Caco-2 (cell line): ENCODE data around the gene ZC3H18. TPM values are rescaled to one million over a fixed set of nuclear protein-coding genes. Genes with fewer than 3 reads are reported as not detected.

Source experiments
- BruUV-seq: library from RNA; stranded (reverse); fragments of 400-500 nt; replicated peaks from 2 replicates; lab custom pipeline; 2021; lab: Mats Ljungman, UMichigan
- CTCF ChIA-PET: fragments of 300-600 bp; sonication (Branson Sonifier 250); formaldehyde crosslinking; loops from one replicate; lab custom pipeline; 2022; ENCODE audit warnings: antibody characterized with exemption; lab: Charles Lee
- POLR2A ChIA-PET: fragments of 300-600 bp; sonication (Branson Sonifier 250); formaldehyde crosslinking; loops from one replicate; lab custom pipeline; 2022; ENCODE audit warnings: antibody characterized with exemption; lab: Charles Lee
- DNase-seq, 2 experiments: peaks; one replicate each; pipeline versions ENCODE4 v3.0.0 to v3.0.0-alpha.2; 2020 to 2022
- H3K27me3 ChIP-seq: replicated peaks from 2 replicates; pipeline ENCODE4 v1.6.0; 2011; ENCODE audit warnings: low read length; ENCODE audit not compliant: control insufficient read depth, insufficient read depth
- H3K36me3 ChIP-seq: 2 replicates; pipeline ENCODE4 v1.5.1; 2011; ENCODE audit warnings: low read length; ENCODE audit not compliant: control insufficient read depth, insufficient read depth
- H3K4me1 ChIP-seq: fragments of 250-450 bp; sonication (Bioruptor Pico); 2 replicates; pipeline ENCODE4 v1.5.1; 2020; ENCODE audit warnings: mild to moderate bottlenecking
- H3K4me3 ChIP-seq: 2 replicates; pipeline ENCODE4 v1.5.1; 2011; ENCODE audit warnings: low read depth, mild to moderate bottlenecking, control low read depth, low read length
- H3K9me3 ChIP-seq: fragments of 250-450 bp; sonication (Bioruptor Pico); 2 replicates; pipeline ENCODE4 v1.5.1; 2020; ENCODE audit warnings: mild to moderate bottlenecking, moderate library complexity
- H3K27ac Mint-ChIP-seq: one replicate; pipeline ENCODE4 v1.8.0; 2022; ENCODE audit warnings: mixed read lengths; ENCODE audit not compliant: unreplicated experiment
- H3K27me3 Mint-ChIP-seq: one replicate; pipeline ENCODE4 v1.8.0; 2022; ENCODE audit warnings: mixed read lengths; ENCODE audit not compliant: insufficient read depth, unreplicated experiment
- H3K36me3 Mint-ChIP-seq: one replicate; pipeline ENCODE4 v1.8.0; 2022; ENCODE audit warnings: mild to moderate bottlenecking, mixed read lengths; ENCODE audit not compliant: insufficient read depth, unreplicated experiment
- H3K4me1 Mint-ChIP-seq: one replicate; pipeline ENCODE4 v1.8.0; 2022; ENCODE audit warnings: low read depth, mixed read lengths; ENCODE audit not compliant: unreplicated experiment
- H3K4me3 Mint-ChIP-seq: one replicate; pipeline ENCODE4 v1.8.0; 2022; ENCODE audit warnings: mild to moderate bottlenecking, moderate library complexity, mixed read lengths; ENCODE audit not compliant: unreplicated experiment
- H3K9me3 Mint-ChIP-seq: one replicate; pipeline ENCODE4 v1.8.0; 2022; ENCODE audit warnings: mixed read lengths; ENCODE audit not compliant: unreplicated experiment
- intact Hi-C: fragments of 100-400 bp; cut with micrococcal nuclease; formaldehyde crosslinking; loops from one replicate; pipeline ENCODE4 v1.10.0; 2022; ENCODE audit not compliant: unreplicated experiment
- total RNA-seq: library from RNA; stranded (reverse); gene quantifications from 2 replicates; pipeline ENCODE4 v1.2.3, GENCODE V29; 2022
- TF ChIP-seq, protein P1 (sequence below), 2 experiments: fragments of 200-600 bp in 1 of 2; IDR thresholded peaks; 1 replicate in 1 of 2; 2 replicates in 1 of 2; pipeline versions ENCODE4 v1.5.1 to v1.8.0; 2011 to 2022; ENCODE audit warnings: antibody characterized with exemption in 1 of 2, control low read depth in 1 of 2, inconsistent platforms in 1 of 2, low read depth in 1 of 2, low read length in 1 of 2, mild to moderate bottlenecking in 1 of 2, moderate library complexity in 1 of 2; ENCODE audit not compliant: insufficient read depth in 1 of 2, severe bottlenecking in 1 of 2, unreplicated experiment in 1 of 2

ZC3H18 gene
- total RNA-seq, 1 experiment from 2014 or later = 82.0 TPM

DNA sequence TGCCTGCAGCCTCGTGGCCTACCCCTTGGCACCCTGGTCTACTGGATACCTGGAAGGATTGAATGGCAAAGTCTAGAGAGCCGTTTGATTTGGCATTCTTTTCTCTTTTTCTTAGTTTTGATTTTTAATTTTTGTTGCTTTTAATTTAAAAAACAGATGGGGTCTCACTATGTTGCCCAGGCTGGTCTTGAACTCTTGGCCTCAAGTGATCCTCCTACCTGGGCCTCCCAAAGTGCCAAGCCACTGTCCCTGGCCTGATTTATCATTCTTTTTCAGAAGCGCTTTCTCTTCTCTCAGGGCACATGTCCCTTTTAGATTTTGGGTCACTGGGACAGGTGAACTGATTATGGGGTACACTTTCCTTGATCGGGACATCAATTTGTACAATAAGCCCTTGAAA, 10.8 kb downstream of the ZC3H18 start:
- H3K36me3 ChIP-seq = peaks cover 12% of the 10 kb centered on the region
- H3K4me3 Mint-ChIP-seq = no peak overlapping the region
- POLR2A ChIA-PET = no interaction called here

DNA sequence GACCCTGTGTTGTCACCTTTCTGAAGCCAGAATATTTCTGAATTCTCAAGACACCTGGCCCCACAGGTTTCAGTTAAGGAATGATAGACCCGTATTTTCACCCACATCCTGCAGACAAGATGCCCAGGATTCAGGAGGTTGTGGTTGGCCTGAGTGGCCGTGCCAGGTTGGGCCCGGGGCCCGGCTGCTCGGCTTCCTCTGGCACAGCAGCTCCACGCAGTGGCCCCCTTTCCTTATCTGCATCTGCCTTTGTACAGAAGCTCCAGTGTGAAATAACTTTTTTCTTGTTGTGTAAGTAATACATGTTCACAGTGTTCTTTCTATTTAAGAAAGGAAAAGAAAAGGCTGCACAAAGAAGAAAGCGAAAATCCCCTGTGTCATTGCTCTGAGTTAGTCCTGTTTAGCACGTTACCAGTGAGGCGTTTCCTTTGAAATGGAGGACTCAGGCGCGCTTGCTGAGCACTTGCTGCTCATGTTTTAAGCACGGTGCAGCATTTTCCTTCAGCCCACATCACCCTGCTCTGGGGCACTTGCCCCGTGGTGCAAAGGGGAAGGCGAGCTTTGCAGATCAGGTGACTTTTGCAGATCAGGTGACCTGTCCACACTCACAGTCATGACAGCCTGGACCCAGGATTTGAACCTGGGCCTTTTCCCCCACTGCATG, 12.8 kb downstream of the ZC3H18 start:
- H3K4me3 ChIP-seq = no peak overlapping the region
- peaks cover 12% of the 10 kb centered on the region for H3K36me3 ChIP-seq
- H3K9me3 ChIP-seq = no peaks in the 10 kb centered on the region
- peaks cover 42% of the 10 kb centered on the region for H3K36me3 Mint-ChIP-seq
- TF ChIP-seq, protein P1, sequence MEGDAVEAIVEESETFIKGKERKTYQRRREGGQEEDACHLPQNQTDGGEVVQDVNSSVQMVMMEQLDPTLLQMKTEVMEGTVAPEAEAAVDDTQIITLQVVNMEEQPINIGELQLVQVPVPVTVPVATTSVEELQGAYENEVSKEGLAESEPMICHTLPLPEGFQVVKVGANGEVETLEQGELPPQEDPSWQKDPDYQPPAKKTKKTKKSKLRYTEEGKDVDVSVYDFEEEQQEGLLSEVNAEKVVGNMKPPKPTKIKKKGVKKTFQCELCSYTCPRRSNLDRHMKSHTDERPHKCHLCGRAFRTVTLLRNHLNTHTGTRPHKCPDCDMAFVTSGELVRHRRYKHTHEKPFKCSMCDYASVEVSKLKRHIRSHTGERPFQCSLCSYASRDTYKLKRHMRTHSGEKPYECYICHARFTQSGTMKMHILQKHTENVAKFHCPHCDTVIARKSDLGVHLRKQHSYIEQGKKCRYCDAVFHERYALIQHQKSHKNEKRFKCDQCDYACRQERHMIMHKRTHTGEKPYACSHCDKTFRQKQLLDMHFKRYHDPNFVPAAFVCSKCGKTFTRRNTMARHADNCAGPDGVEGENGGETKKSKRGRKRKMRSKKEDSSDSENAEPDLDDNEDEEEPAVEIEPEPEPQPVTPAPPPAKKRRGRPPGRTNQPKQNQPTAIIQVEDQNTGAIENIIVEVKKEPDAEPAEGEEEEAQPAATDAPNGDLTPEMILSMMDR (IDR thresholded peaks at IDR 0.05; ENCODE audit: insufficient read depth in 1 of 2, low read depth in 1 of 2, low read length in 1 of 2, severe bottlenecking in 1 of 2, unreplicated experiment in 1 of 2) = no peak
- intact Hi-C loops = no loop called here
- no peak overlapping the region for H3K4me3 Mint-ChIP-seq
- no TSS peak for BruUV-seq
- no peak for DNase-seq
- H3K27me3 ChIP-seq = no peaks in the 10 kb centered on the region
- ChIA-PET CTCF (no interaction called here), POLR2A (no interaction called here)
- no peak overlapping the region for H3K27ac Mint-ChIP-seq
- H3K9me3 Mint-ChIP-seq = no peaks in the 10 kb centered on the region
- H3K4me1 Mint-ChIP-seq = no peaks in the 10 kb centered on the region
- no peaks in the 10 kb centered on the region for H3K4me1 ChIP-seq
- H3K27me3 Mint-ChIP-seq = no peaks in the 10 kb centered on the region

More for the DNA sequence above, 10.8 kb downstream of the ZC3H18 start:
- H3K9me3 ChIP-seq = no peaks in the 10 kb centered on the region
- H3K4me3 ChIP-seq = no peak overlapping the region
- intact Hi-C loops = no loop called here
- BruUV-seq = no TSS peak
- Mint-ChIP-seq H3K27me3 (no peaks in the 10 kb centered on the region), H3K9me3 (no peaks in the 10 kb centered on the region), H3K4me1 (no peaks in the 10 kb centered on the region), H3K27ac (no peak overlapping the region), H3K36me3 (peaks cover 50% of the 10 kb centered on the region)
- DNase-seq = no peak
- no peaks in the 10 kb centered on the region for H3K27me3 ChIP-seq
- H3K4me1 ChIP-seq = no peaks in the 10 kb centered on the region
- CTCF ChIA-PET = no interaction called here
- TF ChIP-seq, protein P1 (IDR thresholded peaks at IDR 0.05; ENCODE audit: insufficient read depth in 1 of 2, low read depth in 1 of 2, low read length in 1 of 2, severe bottlenecking in 1 of 2, unreplicated experiment in 1 of 2) = no peak

DNA sequence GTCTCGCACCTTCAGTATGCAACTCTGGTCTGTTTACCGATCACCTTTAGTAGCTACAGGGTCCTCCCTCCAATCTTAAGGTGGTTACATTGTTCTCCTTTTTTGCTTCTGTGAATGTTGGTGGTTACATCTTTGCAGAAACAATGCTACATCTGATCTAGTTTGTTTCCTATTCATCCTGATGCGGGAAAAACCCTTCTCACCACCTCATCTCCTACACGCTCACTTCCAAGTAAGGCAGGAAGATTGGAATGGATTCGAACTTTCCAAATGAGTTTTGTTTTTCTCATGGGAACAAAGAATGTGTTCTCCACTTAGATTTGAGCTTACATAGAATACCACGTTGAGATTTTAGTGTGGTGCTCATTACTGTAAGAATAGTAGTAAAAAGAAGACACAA, 14.5 kb downstream of the ZC3H18 start:
- ChIA-PET POLR2A (interaction anchor here (1.8 kb wide), 1 partner anchor 15 kb away, joined by 5 read pairs; the partner anchor contains the start of gene ZC3H18), CTCF (no interaction called here)
- TF ChIP-seq, protein P1 (IDR thresholded peaks at IDR 0.05; ENCODE audit: insufficient read depth in 1 of 2, low read depth in 1 of 2, low read length in 1 of 2, severe bottlenecking in 1 of 2, unreplicated experiment in 1 of 2) = no peak
- Mint-ChIP-seq H3K36me3 (peaks cover 52% of the 10 kb centered on the region), H3K9me3 (no peaks in the 10 kb centered on the region), H3K4me3 (no peak overlapping the region), H3K4me1 (no peaks in the 10 kb centered on the region), H3K27me3 (no peaks in the 10 kb centered on the region), H3K27ac (no peak overlapping the region)
- Histone ChIP-seq H3K4me3 (no peak overlapping the region), H3K36me3 (peaks cover 8% of the 10 kb centered on the region), H3K9me3 (no peaks in the 10 kb centered on the region), H3K27me3 (no peaks in the 10 kb centered on the region), H3K4me1 (no peaks in the 10 kb centered on the region)
- DNase-seq = no peak
- intact Hi-C loops = no loop called here
- BruUV-seq = no TSS peak
